HEK293T (cell line): ENCODE results near the gene LEFTY2.

ENCODE experiments used
- BHLHE40 ChIP-seq: fragments of 450-650 bp; IDR thresholded peaks from 2 replicates; pipeline ENCODE4 v1.6.1; 2016; ENCODE audit warnings: mild to moderate bottlenecking, moderate library complexity, borderline replicate concordance
- ELF4 ChIP-seq: fragments of 450-650 bp; IDR thresholded peaks from 2 replicates; pipeline ENCODE4 v1.6.1; 2017; ENCODE audit warnings: antibody characterized with exemption
- FOXA1 ChIP-seq: fragments of 450-650 bp; IDR thresholded peaks from 2 replicates; pipeline ENCODE4 v1.6.1; 2016; ENCODE audit warnings: mild to moderate bottlenecking
- FOXK2 ChIP-seq: fragments of 450-650 bp; IDR thresholded peaks from 2 replicates; pipeline ENCODE4 v1.6.1; 2016; ENCODE audit warnings: mild to moderate bottlenecking
- HDGF ChIP-seq: fragments of 450-650 bp; IDR thresholded peaks from 2 replicates; pipeline ENCODE4 v1.6.1; 2017; ENCODE audit warnings: antibody characterized with exemption, borderline replicate concordance
- LEF1 ChIP-seq: fragments of 450-650 bp; IDR thresholded peaks from 2 replicates; pipeline ENCODE4 v1.6.1; 2017; ENCODE audit warnings: mild to moderate bottlenecking, borderline replicate concordance
- PKNOX1 ChIP-seq: fragments of 450-650 bp; IDR thresholded peaks from 2 replicates; pipeline ENCODE4 v1.6.1; 2016
- SUZ12 ChIP-seq: fragments of 450-650 bp; IDR thresholded peaks from 2 replicates; pipeline ENCODE4 v1.6.1; 2016; ENCODE audit warnings: mild to moderate bottlenecking

GRCh38 chr1:225944951-225945350 lies 3.9 kb upstream of the LEFTY2 start:
- TF ChIP-seq BHLHE40: no peak
- no peak for TF ChIP-seq FOXA1
- no peak for TF ChIP-seq PKNOX1
- TF ChIP-seq ELF4: no peak
- no peak for TF ChIP-seq SUZ12
- TF ChIP-seq FOXK2: no peak
- no peak for TF ChIP-seq HDGF
- TF ChIP-seq LEF1: no peak
